GM12892 (cell line): ENCODE measurements around the gene ARHGEF12.

Experiments
- DNase-seq: peaks from one replicate; pipeline ENCODE4 v3.0.0; 2011; ENCODE audit not compliant: insufficient read length
- FAIRE-seq: peaks from 2 replicates; lab custom pipeline; 2011; peaks lifted over from hg19 to GRCh38; lab: Jason Lieb, UNC
- POLR2A ChIP-seq: IDR thresholded peaks from 2 replicates; pipeline ENCODE4 v1.6.1; 2011; ENCODE audit warnings: low read depth, low read length, control low read depth
- POLR2AphosphoS5 ChIP-seq: IDR thresholded peaks from 2 replicates; pipeline ENCODE4 v1.6.1; 2011; ENCODE audit warnings: low read depth, low read length, control low read depth
- TAF1 ChIP-seq: IDR thresholded peaks from 2 replicates; pipeline ENCODE4 v1.6.1; 2011; ENCODE audit warnings: low read depth, mild to moderate bottlenecking, control low read depth, low read length, borderline replicate concordance

ARHGEF12 gene

GRCh38 chr11:120302001-120302805 lies 34.0 kb upstream of the ARHGEF12 start:
- no peak for FAIRE-seq
- DNase-seq = no peak
- TF ChIP-seq POLR2A (no peak), POLR2AphosphoS5 (no peak), TAF1 (no peak)

DNA sequence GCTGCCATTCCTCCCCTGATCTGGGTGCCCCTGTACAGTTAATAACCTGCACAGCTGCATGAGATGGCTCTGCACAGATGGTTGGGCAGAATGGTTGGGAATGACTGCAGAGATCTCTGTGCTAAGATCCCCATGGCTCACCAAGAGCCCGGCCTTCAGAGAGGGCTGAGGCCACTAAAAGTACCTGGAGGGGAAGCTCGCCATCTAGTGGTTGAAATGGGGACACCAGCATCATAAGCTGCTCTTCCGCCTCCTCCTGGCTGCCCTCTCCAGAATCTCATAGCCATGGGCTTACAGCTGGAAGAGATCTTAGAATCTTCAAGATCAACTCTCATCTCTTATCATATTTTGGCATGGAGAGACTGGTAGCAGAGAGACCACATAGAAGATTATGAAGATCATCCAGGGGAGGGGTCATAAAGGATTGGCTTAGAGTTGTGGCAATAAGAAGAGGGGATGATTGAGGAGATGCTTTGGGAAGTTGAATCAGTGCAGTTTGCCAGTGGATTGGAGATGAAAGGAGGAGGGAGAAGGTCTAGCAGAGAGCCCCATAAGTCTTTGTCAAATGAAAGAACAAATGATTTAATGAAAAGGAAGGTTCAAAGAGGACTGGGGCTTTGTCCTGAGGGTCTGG lies 33.1 kb upstream of the ARHGEF12 start:
- TF ChIP-seq TAF1 = no peak
- no peak for TF ChIP-seq POLR2AphosphoS5
- no peak for TF ChIP-seq POLR2A
- peak; percentile 40 for DNase-seq
- FAIRE-seq = peak; percentile 99

DNA sequence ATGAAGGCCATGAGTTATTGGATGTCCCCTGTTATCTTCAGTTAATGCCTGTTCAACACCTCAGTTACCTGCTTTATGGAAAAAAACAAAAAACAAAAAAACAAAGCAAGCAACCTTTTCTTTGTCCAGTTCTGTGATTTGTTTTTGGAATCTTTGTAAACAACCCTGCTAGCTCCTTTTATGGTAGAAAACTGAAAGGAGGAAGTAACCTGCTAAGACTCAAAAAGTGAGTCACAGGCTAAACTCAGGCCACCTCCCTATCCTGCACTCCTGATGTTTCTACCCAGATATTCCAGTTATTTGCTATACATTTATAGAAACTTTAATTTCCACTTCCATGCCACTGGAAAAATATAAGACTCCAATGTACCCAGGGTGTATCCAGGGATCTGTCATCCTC lies 31.7 kb upstream of the ARHGEF12 start:
- FAIRE-seq (peak; percentile 36), DNase-seq (no peak)
- TF ChIP-seq POLR2AphosphoS5 (no peak), TAF1 (no peak), POLR2A (no peak)

GRCh38 chr11:120305286-120305685 lies 30.9 kb upstream of the ARHGEF12 start:
- FAIRE-seq (peak; percentile 73), DNase-seq (no peak)
- no peak for TF ChIP-seq POLR2AphosphoS5
- TF ChIP-seq POLR2A = no peak
- no peak for TF ChIP-seq TAF1

DNA sequence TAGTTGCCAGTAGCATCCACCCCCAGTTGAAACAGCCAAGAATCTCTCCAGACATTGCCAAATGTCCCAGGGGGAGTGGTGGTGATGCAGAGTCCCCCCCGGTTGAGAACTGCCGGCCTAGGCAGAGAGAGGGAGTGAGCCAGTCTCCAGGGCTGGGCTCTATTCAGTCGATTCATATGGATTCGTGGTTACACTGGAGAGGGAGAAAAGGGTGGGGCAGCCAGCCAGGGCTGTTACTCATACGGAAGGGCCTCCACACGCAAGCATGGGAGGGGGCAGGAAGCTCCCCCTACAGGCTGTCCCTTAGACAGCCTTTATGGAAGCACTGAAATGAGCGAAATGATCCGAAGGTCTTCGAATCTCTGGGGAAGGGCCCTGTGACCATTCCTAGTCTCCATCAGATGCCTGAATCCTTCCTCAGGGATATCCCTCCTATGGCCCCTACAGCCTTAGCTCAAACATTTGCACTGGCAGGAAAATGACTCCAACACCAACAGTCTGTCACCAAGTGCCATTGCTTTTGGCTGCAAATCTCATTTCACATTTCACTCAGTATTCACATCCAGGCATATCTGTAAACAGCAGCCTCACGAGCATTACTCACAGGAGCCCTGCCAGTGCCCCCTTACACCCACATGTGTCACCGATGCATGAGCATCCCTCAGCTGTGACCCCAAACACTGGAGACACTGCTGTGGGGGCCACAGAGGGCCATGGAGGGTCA lies 29.5 kb upstream of the ARHGEF12 start:
- DNase-seq (no peak), FAIRE-seq (no peak)
- TF ChIP-seq POLR2A (no peak), POLR2AphosphoS5 (no peak), TAF1 (no peak)

DNA sequence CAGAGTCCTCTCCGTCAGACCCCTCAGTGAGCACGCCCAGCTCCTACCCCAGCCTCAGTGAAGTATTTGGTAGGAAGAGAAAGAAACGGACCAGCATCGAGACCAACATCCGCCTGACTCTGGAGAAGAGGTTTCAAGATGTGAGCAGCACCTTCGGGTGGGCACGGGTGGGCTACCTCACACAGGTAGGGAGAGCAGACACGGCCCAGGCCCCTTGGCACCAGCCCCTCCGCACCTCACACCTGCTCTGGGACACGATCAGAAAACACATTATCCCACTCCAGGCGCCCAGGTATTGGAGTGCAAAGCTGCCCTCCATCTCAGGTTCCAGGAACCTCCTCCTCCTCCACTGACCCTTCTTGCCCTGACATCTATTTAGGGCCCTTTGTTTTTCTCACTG lies 28.7 kb upstream of the ARHGEF12 start:
- no peak for FAIRE-seq
- TF ChIP-seq TAF1 (no peak), POLR2A (no peak), POLR2AphosphoS5 (no peak)
- DNase-seq = no peak

DNA sequence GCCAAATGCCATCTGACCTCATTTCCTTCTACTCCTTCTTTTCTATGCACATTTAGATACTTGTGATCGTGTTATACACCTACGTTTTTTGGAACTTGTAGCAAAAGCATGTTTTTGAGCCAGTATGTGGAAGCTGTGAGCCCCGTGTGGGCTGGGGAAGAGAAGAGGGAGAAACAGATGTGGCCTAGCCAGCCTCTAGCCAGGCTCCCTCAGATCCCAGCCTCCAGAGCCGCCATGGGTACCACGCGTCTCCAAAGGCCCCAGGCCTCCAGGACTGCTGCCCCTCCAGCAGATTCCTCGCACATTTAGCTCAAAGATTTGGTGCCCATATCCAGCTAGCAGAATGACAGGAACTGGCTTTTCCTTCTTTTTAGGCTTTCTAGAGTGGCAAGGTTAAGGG lies 28.1 kb upstream of the ARHGEF12 start:
- no peak for FAIRE-seq
- DNase-seq = no peak
- TF ChIP-seq POLR2A (no peak), POLR2AphosphoS5 (no peak), TAF1 (no peak)

DNA sequence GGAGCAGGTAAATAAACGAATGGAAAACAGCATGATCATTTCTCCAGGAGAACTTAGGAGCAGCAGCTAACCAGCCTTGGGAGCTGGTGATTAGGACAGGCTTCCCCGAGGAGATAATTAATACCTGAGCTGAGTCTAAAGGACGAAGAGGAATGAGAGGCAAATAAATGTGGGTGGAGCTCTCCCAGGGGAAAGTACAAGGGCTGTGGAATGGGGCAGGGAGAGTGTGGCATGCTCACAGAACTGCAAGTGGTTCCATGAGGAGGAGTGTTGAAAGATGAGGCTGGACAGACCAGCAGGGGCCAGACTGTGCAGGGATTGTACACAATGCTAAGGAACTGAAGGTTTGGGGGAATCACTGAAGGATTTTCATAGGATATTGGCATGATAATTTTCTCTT lies 25.3 kb upstream of the ARHGEF12 start:
- no peak for DNase-seq
- TF ChIP-seq TAF1 (no peak), POLR2A (no peak), POLR2AphosphoS5 (no peak)
- no peak for FAIRE-seq

GRCh38 chr11:120314861-120315260 lies 21.4 kb upstream of the ARHGEF12 start:
- TF ChIP-seq POLR2A (no peak), POLR2AphosphoS5 (no peak), TAF1 (no peak)
- FAIRE-seq (no peak), DNase-seq (no peak)

DNA sequence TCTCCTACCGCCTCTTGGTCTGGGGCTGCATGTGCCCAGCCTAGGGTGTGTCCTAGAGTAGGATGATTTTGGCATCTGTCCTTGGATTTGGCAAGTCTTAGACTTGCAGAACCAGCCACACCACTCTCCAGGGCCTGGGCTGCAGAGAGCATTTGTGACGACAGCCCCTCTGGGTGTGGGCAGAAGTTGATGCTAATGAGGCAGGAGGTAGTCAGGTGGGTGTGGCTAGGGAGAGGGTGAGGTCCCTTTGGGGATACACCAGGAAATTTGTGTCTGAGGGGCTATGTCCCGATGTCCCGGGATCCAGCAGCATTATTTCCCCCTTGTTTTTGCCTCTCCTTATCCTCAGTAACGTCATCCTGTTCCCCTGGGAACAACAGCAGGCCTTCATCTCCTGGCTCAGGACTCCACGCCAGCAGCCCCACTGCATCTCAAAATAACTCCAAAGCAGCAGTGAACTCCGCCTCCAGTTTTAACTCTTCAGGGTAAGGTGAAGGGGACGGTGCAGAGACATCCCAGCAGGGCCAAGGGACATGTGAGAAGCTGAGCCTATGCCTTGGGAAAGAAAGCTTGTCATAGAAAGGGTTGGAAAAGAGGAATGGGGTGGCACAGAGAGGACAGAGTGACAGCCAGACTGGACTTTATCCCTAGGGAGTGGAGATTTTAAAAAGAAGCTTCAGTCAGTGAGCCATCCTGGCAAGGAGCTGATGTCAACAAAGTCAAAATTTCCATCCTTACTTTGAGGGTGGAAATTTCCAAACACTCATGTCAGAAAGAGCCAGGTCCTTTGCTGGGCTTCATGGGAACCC lies 19.1 kb upstream of the ARHGEF12 start:
- DNase-seq (no peak), FAIRE-seq (no peak)
- no peak for TF ChIP-seq POLR2A
- no peak for TF ChIP-seq POLR2AphosphoS5
- no peak for TF ChIP-seq TAF1
